ENCODE results near the gene EXOSC2.

Gene EXOSC2

DNA sequence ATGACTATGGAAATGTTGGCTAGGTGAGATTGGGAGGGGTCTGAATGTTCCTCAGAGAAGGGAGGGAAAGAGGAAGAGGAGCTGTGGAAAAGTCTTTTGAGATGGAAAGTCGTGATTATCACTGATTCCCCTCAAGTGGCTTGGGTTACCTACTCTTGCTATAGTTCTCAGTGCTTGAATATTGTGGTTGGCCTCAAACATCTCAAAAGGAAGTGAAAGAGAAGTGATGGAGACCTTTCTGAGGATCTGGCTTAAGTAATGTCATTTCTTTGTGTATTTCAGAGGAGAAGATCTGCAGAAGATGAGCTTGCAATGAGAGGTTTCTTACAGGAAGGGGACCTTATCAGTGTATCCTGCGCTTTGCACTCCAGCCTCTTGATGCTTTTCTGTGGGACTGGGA is 5.5 kb downstream of the EXOSC2 start:
- DNase-seq: no peak

DNA sequence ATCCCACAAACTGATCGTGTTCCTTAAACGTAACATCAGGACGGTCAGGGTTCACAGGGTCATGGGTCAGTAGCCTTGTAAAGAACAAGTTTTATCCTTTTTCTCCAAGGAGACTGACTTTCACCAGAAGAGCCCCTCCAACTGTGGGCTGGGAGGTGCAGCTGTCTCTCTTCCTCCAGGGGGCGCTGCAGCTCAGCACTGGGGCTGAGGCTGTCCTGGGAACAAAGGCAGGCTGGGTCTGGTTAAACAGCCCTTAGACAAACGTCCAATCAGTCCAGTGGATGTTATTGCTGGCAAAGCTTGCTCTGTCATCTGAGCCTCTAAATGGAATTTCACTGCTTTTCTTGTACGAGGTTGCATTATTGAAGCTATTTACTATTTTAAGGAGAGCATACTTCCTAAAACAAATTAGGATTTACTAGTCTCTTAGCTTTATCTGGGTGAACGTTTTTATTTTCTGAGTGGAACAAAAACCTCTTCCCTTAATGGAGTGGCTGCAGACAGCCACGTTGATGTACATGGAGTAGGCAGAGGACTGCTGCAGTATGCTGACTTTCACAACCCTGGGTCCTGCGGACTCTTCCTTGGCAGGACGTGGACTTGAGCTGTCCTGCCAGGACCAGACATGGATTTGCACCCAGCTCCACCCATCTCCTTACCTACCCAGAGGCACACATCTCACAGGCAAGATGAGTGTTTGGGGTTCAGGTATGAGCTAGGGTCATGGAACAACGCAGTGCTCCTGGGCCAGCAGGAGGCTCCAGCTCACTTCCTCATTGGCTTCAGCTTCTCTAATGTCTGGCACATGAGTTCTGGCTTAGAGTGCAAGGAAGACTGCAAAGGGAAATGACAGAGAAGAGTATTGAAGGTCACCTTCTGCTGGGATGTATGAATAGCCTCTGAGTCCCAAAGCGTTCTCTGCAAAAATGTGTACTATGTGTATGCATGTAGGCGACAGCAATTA is 7.8 kb downstream of the EXOSC2 start:
- DNase-seq: peak; percentile 73

DNA sequence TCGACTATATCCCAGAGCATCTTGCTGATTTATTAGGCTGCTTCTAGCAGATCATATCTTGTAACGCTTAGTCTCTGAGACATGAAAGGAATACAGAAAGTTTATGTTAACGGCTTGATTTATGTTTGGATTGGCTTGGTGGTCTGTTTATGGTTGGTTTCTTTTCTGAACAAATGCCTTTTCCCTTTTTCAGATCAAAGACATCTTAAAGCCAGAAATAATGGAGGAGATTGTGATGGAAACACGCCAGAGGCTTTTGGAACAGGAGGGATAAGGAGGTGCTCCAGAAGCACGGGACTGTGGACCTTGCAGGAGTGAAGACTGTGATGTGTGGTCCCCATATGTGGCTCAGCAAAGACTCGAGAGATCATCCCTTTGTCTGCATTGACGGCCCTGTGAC is 9.9 kb downstream of the EXOSC2 start:
- no peak for DNase-seq

DNA sequence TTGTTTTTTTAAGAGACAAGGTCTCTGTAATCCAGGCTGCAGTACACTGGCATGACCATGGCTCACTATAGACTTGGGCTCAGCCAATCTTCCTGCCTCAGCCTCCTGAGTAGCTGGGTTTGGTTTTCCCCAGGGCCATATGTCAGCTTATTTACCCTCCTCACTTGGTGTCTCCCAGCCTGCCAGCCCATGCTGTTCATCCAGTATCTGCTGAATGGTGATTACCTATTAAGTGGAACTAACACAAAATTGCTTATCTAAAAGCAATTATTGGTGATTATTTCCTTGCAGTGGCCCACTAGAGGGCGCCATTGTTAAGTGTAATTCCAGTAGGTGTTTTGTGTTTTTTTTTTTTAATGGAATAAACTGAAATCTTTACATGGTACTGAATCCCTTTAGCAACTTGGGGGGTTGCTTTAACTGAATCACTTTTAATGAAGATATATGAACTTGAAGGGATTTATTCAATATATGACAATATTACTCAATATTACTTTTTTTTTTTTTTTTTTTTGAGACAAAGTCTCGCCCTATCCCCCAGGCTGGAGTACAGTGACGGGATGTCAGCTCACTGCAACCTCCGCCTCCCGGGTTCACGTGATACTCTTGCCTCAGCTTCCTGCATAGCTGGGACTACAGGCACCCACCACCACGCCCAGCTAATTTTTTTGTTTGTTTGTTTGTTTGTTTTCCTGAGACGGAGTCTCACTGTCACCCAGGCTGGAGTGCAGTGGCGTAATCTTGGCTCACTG is 13.8 kb downstream of the EXOSC2 start:
- peak; percentile 73 for DNase-seq

DNA sequence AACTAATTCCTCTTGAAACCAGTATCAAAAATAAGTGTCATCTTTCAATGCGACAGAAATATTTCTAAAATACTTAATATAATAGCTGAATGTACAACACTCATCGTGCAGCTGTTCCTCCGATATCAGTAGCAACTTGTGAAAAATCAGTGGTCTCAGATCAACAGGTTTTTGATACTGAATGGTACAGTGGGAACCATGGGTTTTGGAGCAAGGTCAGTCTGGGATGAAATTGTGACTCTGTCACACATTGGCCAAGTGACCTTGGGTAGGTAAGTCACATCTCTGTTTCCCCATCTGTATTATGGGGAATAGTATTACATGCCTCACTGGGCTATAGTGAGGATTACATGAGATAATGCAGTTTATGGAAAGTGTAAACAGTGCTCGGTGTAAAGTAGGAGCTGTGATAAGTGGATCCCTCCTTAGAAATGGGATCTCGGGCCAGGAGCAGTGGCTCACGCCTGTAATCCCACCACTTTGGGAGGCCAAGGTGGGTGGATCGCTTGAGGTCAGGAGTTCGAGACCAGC is 17.3 kb downstream of the EXOSC2 start:
- DNase-seq: no peak

DNA sequence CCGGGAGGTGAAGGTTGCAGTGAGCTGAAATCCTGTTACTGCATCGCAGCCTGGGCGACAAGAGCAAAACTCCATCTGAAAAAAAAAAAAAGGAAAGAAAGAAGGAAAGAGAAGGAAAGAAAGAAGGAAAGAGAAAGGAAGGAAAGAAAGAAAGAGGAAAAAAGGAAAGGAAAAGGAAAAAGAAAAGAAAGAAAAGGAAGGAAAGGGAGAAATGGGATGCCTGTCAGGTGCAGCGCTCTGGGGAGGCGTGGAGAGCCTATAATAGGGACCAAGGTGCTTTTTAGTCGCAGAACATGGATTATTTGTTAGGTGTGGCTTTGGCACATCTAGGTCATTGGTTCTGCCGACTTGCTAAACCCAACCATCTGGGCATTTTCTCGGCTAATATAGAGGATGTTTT is 17.9 kb downstream of the EXOSC2 start:
- no peak for DNase-seq

DNA sequence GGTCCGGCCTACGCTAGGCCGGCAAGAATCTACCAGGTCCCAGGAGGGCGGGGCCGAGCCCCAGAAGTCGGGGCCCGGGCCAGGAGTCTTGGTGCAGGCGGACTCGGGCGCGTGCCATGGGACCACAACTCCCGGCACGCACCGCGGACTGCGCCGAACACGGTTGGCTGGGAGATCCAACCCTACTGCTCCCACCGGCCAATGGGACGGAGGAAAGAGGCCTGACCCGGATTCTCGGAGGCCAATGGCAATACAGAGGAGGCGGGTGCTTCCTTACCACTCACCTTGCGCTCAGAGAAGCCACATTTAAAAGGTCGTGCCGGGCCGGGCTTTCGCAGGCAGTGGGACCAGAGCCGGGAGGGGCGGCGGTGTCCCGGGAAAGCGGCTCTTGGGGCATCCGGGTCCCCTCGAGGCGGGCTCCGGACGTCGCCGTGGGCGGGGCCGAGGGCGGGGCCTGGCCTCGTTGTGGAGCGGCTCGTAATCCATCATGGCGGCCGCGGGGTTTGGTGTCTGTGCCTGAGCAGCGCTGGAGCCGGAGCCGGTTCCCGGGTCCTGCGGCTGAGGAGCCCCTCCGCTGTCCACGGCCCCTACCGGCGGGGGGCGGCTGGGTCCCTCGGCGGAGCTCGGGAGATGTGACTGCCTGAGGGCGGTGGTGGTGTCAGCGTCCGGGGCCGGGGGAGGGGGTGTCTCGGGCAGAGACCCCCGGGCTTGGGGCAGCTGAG is 19.1 kb downstream of the EXOSC2 start:
- peak; percentile 96 for DNase-seq

DNA sequence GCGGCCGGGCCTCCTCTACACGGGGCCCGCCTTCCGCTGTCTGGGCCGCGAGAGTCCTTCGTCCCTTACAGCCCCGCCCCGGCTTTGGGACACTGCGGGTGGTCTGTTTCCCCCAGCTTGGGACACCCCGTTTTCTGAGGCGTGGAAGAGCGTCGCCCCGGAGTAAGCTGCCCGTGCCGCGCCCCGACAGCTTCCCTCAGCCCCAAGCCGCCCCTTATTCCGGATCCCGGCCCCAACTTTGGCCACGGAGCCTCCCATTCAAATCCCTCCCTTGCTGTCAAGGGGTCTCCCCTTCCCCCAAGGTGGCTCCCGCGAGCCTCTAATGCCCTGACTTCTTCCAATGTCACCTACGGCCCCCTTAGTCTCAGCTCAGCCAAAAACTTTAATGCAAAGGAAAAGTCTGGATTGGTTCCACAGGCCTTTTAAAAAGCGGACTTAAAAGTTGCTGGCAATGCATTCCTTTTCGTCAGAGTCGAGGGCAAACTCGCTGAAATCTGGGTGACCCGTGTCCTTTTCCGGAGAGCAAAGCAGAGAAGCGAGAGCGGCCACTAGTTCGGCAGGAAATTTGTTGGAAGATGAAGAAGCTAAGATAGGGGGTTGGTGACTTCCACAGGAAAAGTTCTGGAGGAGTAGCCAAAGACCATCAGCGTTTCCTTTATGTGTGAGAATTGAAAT is 19.8 kb downstream of the EXOSC2 start:
- no peak for DNase-seq

DNA sequence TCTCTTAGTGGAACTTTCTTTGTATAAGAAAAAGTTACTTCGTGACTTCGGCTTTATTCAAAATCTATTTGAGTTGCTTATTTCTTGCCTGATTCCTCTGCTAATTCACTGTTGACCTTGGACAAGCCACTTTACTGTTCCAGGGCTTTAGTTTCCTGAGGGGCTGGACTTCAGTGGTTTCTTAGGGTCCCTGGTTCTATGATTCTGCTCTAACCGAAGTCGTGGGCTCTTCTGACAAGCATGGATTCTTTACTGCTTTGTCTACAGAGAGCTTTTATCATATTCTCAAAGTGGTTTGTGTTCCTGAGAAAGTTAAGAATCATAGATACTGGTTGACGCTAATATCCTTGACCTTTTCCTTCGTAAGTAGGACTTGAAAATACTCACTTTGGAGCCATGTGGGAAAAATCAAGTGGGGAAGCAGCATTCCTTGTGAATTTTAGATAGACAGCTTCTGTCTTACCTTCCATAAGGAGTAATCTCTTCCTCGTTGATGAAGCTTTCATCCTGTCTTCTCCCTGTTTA is 21.1 kb downstream of the EXOSC2 start:
- DNase-seq: no peak

DNA sequence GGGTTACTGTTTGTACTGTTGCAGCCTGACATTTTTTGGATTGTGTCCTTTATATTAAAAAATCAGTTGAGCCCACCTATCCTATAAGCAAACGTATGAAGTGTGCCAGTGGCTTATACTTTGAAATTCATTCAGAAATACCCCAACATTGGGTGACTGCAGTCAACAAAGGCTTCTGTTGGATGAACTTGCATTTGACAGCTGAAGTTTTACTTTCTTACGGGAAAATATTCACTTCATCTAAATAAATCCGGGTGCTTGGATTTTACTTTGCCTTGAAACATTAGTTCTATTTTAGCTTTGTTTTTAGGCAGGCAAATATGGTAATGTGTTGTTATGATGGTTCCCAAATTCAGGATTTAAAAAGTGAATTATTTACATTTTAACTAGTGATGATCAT is 21.7 kb downstream of the EXOSC2 start:
- no peak for DNase-seq

DNA sequence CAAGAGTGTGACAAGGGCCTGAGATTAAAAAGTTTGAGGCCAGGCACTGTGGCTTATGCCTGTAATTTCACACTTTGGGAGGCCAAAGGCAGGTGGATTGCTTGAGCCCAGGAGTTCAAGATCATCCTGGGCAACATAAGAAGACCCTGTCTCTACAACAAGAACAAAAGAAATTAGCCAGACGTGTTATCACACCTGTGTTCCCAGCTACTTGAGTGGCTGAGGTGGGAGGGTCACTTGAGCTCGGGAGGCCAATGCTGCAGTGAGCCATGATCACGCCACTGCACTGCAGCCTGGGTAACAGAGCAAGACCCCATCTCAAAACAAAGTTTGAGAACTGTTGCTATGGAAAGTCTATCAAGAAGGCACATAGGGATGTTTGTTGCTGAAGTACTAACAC is 25.0 kb downstream of the EXOSC2 start:
- DNase-seq: no peak

DNA sequence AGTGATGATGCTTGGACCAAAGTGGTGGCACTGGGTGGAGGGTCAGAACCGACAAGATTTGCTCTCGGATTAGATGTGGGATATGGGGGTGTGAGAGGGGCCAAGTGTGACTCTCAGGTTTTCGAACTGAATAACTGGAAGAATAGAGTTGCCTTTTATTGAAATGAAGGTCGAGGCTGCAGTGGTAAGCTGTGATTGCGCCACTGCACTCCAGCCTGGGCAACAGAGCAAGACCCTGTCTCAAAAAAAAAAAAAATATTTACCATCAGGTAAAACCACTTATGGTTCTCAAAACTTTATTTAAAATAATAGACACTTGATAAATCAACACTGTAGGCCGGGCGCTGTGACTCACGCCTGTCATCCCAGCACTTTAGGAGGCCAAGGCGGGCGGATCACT is 27.2 kb downstream of the EXOSC2 start:
- no peak for DNase-seq

DNA sequence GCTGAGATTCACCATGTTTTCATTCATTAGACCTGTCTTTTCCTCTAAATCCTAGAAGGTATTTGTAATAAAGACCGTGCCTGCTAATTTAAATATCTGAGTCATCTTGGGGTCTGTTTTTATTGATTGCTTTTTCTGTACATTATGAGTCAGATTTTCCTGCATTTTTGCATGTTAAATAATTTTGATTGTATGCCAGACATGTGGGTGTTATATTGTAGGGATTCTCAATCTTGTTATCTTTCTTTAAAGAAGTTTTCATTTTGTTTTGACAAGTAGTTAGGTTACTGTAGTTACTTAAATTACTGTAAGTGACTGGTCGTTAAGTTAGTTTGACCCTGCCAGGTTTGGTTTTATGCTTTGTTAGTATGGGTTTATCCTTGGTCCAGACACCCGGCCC is 35.1 kb downstream of the EXOSC2 start:
- no peak for DNase-seq

DNA sequence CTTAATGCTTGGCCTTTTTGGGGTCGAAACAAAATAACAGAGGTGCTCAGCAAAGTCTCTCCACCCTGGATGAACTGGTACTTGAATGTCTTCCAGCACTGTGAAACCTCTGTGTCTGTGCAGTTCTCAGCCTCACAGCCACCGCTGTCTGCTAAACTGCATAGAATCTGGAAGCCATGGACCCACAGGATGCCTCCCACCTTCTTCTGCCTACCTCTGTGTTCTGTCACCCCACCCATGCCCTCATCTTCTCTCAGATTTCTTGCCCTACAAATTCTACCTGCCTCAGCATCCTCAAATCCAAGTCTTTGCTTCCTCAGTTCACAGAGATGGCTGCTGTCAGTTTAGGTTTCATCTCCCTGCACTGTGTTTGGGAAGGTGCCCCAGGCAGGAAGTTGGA is 35.6 kb downstream of the EXOSC2 start:
- no peak for DNase-seq

DNA sequence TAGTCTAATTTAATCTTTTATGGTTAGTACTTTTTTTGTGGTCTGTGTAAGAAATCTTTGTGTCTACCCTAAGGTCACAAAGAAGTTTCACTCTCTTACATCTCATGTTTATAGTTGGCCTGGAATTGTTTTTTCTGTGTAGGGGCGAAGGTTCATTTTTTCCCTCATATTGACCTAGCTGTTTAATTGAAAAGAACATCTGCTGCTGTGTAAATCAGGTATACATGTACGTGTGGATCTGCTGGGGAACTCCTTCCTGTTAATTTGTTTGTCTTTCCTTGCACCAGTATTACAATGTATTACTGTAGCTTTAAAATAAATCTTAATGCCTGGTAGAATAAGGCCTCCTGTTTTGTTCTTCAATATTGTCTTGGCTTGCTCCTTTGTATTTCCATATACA is 37.8 kb downstream of the EXOSC2 start:
- no peak for DNase-seq

DNA sequence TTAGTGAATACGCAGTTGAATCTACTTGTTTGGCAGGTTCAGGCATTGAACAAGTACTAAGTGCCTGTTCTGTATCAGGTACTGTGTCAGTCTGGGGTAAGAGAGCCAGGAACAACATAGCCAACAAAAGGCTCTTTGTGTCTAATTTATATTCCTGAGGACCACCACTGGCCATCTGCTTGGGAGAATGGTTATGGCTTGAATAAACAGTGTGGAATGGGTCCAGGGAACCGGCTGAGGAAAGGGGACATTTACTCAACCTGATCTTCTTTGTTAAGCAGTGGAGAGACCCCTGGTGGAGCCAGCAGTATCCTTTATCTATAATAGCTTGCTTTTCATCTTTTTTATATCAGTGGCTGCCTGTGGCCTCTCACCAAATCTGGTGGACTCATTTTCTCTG is 38.6 kb downstream of the EXOSC2 start:
- no peak for DNase-seq

DNA sequence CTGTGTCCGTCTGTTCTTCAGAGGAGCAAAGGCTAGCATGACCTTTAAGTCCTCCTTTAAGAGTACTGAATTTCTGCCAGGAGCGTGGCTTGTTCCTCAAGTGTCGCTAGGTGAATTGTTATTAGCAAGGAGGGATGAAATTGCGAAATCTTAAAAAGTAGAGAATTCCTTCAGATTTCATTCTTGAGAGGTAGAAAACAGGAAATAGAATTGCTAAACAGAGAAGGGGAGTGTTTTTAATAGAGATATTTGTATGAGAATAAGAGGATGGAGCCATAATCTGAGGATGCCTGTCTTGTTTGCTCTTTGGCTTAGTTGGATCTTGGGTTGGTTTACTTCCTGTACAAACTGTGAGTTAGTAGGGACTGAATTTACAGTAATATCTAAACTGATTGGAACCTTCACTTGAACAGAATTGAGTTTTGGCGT is 39.2 kb downstream of the EXOSC2 start:
- DNase-seq: no peak

DNA sequence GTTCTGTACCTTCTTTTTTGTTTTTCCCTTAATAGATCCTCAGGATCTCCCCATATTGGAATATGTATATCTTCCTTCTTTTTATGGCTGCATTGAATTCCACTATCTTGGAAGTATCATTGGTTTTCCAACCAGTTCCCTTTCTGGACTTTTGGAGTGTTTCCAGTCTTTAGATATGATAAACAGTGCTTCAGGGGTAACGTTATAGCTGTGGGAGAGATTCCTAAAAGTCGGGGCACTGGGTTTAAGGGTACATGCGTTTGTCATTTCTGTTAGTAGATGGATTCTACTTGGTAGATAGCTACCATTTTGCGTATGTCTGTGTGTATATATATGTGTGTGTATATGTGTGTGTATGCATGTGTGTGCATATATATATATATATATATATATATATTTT is 42.0 kb downstream of the EXOSC2 start:
- DNase-seq: no peak

DNA sequence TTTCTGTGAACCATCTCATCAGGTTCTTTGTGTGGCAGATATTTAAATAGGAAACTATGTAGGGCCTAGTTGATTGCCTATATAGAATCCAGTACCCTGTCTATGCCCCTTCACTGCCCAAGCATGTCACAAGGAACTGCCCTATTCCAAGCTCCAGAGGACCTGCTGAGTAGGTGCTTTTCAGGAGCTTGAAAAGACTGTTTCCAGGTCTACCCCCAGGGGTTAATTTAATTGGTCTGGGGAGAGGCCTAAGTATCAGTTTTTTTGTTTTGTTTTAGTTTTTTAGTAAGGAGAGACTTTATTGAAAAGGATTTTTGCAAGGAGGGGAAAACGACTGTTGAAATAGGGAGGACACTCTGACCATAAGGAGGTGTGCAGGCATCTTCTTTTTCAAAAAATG is 43.3 kb downstream of the EXOSC2 start:
- DNase-seq: no peak

DNA sequence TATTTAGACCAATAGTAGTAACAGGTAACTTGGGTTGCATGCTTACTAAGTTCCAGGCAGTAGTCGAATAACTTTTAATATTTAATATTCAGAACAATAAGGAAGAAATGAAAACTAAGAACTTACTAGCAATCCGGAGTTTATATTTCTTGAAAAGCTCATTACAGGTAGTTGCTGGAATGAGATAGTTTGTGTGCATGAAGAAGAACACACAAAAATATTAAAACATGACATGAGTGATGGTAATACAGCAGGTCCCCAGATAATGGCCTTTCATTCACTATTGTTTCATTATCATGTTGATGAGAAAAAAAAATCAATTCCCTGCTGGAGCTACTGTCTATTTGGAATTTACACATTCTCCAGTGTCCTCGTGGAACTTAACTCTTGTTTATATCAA is 44.7 kb downstream of the EXOSC2 start:
- DNase-seq: no peak

DNA sequence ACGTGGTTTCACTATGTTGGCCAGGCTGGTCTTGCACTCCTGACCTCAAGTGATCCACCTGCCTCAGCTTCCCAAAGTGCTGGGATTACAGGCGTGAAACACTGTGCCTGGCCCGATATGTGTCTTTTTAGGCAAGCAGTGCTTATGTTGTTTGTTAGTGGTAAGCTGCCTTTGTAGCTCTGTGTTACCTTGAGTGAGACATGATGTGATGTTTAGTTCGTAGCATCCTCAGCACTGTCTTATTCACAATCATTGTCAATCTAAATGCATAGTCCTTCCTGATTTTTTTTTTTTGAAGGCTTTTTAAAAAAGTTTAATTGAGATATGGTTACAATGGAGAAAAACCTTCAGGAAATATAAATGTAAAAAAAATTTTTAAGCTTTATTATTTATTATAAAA is 45.5 kb downstream of the EXOSC2 start:
- no peak for DNase-seq

All from activated naive CD4-positive, alpha-beta T cell treated with anti-CD3 and anti-CD28 coated beads, Interleukin-2, amount 50 U/mL, for 16 hours (primary cell).